OCI-LY3 (cell line): ENCODE measurements around the gene FLNC.

Experiments
- H2AFZ ChIP-seq: fragments of 200-600, 300-600 bp; shearing (Covaris generic); 2 replicates; pipeline ENCODE4 v1.6.0; 2014; ENCODE audit warnings: antibody characterized with exemption, low read depth, low read length
- H3K27ac ChIP-seq: fragments of 200-600, 300-600 bp; sonication (generic); 2 replicates; pipeline ENCODE4 v1.5.1; 2014; ENCODE audit warnings: mild to moderate bottlenecking, low read length, moderate library complexity, mixed read lengths
- H3K27me3 ChIP-seq: fragments of 200-600, 300-600 bp; sonication (generic); 2 replicates; pipeline ENCODE4 v1.6.1; 2014; ENCODE audit warnings: low read depth, low read length, mixed read lengths
- H3K36me3 ChIP-seq: fragments of 200-600, 300-600 bp; sonication (generic); replicated peaks from 2 replicates; pipeline ENCODE3; 2014; ENCODE audit warnings: low read depth, low read length, mixed read lengths
- H3K4me1 ChIP-seq: fragments of 300-600, 200-600 bp; sonication (generic); 2 replicates; pipeline ENCODE4 v1.6.1; 2014; ENCODE audit warnings: low read length, mixed read lengths
- H3K4me2 ChIP-seq: fragments of 200-600, 300-600 bp; sonication (generic); 2 replicates; pipeline ENCODE4 v1.6.1; 2014; ENCODE audit warnings: low read length, mixed read lengths
- H3K4me3 ChIP-seq: fragments of 300-600, 200-600 bp; sonication (generic); 2 replicates; pipeline ENCODE4 v1.5.1; 2014; ENCODE audit warnings: antibody characterized with exemption, mild to moderate bottlenecking, low read length, moderate library complexity
- H3K79me2 ChIP-seq: fragments of 300-600, 200-600 bp; shearing (Covaris generic); 2 replicates; pipeline ENCODE4 v1.6.1; 2014; ENCODE audit warnings: mild to moderate bottlenecking, low read length, mixed read lengths
- H3K9ac ChIP-seq: fragments of 300-600, 200-600 bp; shearing (Covaris generic); 2 replicates; pipeline ENCODE4 v1.6.0; 2014; ENCODE audit warnings: mild to moderate bottlenecking, low read length, moderate library complexity
- H3K9me3 ChIP-seq: fragments of 200-600, 300-600 bp; shearing (Covaris generic); 2 replicates; pipeline ENCODE4 v1.6.1; 2014; ENCODE audit warnings: low read length, mixed read lengths; ENCODE audit not compliant: insufficient read depth
- H4K20me1 ChIP-seq: fragments of 200-600, 300-600 bp; sonication (generic); 2 replicates; pipeline ENCODE4 v1.6.1; 2016; ENCODE audit warnings: low read length, mixed read lengths; ENCODE audit not compliant: insufficient read depth
- EZH2phosphoT487 ChIP-seq: fragments of 200-600 bp; shearing (Covaris generic); IDR thresholded peaks from 2 replicates; pipeline ENCODE4 v1.6.1; 2018; ENCODE audit warnings: antibody characterized with exemption, mixed run types, low read depth
- TF ChIP-seq, protein P1 (sequence below): fragments of 200-600, 300-600 bp; sonication (generic); IDR thresholded peaks from 2 replicates; pipeline ENCODE4 v1.5.1; 2014; ENCODE audit warnings: antibody characterized with exemption, low read length, low read depth

Gene FLNC

GRCh38 chr7:128867842-128868623 is 37.8 kb downstream of the FLNC start:
- no peaks in the 10 kb centered on the region for H3K9me3 ChIP-seq
- H3K36me3 ChIP-seq = peaks cover 22% of the 10 kb centered on the region
- no peak for TF ChIP-seq EZH2phosphoT487
- TF ChIP-seq, protein P1, sequence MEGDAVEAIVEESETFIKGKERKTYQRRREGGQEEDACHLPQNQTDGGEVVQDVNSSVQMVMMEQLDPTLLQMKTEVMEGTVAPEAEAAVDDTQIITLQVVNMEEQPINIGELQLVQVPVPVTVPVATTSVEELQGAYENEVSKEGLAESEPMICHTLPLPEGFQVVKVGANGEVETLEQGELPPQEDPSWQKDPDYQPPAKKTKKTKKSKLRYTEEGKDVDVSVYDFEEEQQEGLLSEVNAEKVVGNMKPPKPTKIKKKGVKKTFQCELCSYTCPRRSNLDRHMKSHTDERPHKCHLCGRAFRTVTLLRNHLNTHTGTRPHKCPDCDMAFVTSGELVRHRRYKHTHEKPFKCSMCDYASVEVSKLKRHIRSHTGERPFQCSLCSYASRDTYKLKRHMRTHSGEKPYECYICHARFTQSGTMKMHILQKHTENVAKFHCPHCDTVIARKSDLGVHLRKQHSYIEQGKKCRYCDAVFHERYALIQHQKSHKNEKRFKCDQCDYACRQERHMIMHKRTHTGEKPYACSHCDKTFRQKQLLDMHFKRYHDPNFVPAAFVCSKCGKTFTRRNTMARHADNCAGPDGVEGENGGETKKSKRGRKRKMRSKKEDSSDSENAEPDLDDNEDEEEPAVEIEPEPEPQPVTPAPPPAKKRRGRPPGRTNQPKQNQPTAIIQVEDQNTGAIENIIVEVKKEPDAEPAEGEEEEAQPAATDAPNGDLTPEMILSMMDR = no peak
- no peak overlapping the region for H3K4me3 ChIP-seq
- H2AFZ ChIP-seq = no peak overlapping the region
- peaks cover 26% of the 10 kb centered on the region for H3K79me2 ChIP-seq
- H3K4me1 ChIP-seq = peaks cover 8% of the 10 kb centered on the region
- no peak overlapping the region for H3K4me2 ChIP-seq
- H3K9ac ChIP-seq = no peak overlapping the region
- H3K27me3 ChIP-seq = no peaks in the 10 kb centered on the region
- H3K27ac ChIP-seq = no peak overlapping the region
- H4K20me1 ChIP-seq = peaks cover 6% of the 10 kb centered on the region; the same call in 1 of the 2 replicates

DNA sequence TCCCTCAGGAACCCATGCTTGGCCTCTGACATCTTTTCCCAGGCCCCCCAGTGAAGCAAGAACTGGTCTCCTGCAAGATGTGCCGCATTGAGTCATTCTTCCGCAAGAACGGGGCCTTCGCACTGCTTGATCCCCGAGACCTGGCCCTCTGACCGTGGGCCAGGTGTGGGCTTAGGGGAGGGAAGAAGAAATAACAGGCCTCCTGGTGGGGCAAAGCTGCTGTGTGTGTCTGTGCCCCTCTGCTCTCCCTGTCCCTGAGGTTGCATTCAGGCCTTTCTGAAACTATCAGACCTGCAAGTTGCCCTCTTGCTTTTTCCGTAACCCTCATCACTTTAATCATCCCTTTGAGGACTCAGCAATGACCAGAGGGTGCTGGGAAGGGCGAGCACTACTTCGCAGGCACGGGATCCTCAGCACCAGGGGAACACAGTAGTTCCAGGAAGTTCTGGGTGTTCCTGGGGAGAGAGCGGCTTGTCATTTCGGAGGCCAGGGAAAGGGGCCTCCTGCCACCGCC is 38.5 kb downstream of the FLNC start:
- peak overlapping the region; percentile 78 for H3K4me3 ChIP-seq
- peak overlapping the region; percentile 45; the same call in 1 of the 2 replicates for H3K9ac ChIP-seq
- H3K27me3 ChIP-seq = no peaks in the 10 kb centered on the region
- H3K27ac ChIP-seq = no peak overlapping the region
- no peaks in the 10 kb centered on the region for H3K9me3 ChIP-seq
- TF ChIP-seq EZH2phosphoT487 = no peak
- TF ChIP-seq, protein P1 = no peak
- H3K4me1 ChIP-seq = peaks cover 6% of the 10 kb centered on the region
- H4K20me1 ChIP-seq = peaks cover 6% of the 10 kb centered on the region; the same call in 1 of the 2 replicates
- peak overlapping the region; percentile 93 for H3K4me2 ChIP-seq
- H2AFZ ChIP-seq = no peak overlapping the region
- H3K36me3 ChIP-seq = peaks cover 22% of the 10 kb centered on the region
- H3K79me2 ChIP-seq = peaks cover 20% of the 10 kb centered on the region

GRCh38 chr7:128869138-128869943 is 39.1 kb downstream of the FLNC start:
- Histone ChIP-seq H3K9me3 (no peaks in the 10 kb centered on the region), H2AFZ (no peak overlapping the region), H3K9ac (peak overlapping the region; percentile 45; the same call in 1 of the 2 replicates), H3K4me3 (peak overlapping the region; percentile 78), H3K27me3 (no peaks in the 10 kb centered on the region), H3K36me3 (peaks cover 22% of the 10 kb centered on the region), H3K79me2 (peaks cover 13% of the 10 kb centered on the region), H4K20me1 (peaks cover 6% of the 10 kb centered on the region; the same call in 1 of the 2 replicates), H3K4me1 (no peaks in the 10 kb centered on the region), H3K27ac (no peak overlapping the region), H3K4me2 (peak overlapping the region; percentile 93)
- no peak for TF ChIP-seq EZH2phosphoT487
- TF ChIP-seq, protein P1 = peak; percentile 13; the same call in 1 of the 2 replicates

DNA sequence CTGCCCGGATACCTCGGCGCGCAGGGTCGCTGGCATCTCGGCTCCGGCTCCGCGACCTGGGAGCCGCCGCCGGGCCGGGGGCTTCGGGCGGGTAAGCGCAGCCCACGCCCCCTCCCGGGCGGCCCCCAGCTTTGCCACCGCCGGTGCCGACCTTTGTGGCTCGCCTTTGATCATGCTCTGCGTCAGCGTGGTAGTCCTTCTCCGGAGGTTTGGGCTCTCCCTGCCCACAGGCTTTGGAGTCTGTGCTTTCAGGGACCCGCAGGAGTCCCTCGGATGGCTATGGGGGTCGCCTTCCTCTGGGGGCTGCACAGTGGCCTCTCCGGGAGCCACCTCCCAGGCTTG is 39.7 kb downstream of the FLNC start:
- Histone ChIP-seq H3K4me2 (peak overlapping the region; percentile 93), H2AFZ (no peak overlapping the region)

More for the DNA sequence above, 39.7 kb downstream of the FLNC start:
- Histone ChIP-seq H3K27ac (no peak overlapping the region), H3K36me3 (peaks cover 20% of the 10 kb centered on the region), H4K20me1 (peaks cover 6% of the 10 kb centered on the region; the same call in 1 of the 2 replicates), H3K79me2 (peaks cover 8% of the 10 kb centered on the region), H3K4me1 (no peaks in the 10 kb centered on the region), H3K4me3 (peak overlapping the region; percentile 78), H3K9me3 (no peaks in the 10 kb centered on the region), H3K9ac (peak overlapping the region; percentile 45; the same call in 1 of the 2 replicates), H3K27me3 (no peaks in the 10 kb centered on the region)
- TF ChIP-seq, protein P1 = no peak
- no peak for TF ChIP-seq EZH2phosphoT487
